NCI-H748 (cell line): ENCODE data around the gene EGFL7.
A peak's percentile ranks its signal among the peaks of the same experiment; 100 is the strongest.

Experiments used
- DNase-seq: peaks from one replicate; lab custom pipeline; 2025; ENCODE audit not compliant: unreplicated experiment; lab: John Stamatoyannopoulos, UW

EGFL7 gene

DNA sequence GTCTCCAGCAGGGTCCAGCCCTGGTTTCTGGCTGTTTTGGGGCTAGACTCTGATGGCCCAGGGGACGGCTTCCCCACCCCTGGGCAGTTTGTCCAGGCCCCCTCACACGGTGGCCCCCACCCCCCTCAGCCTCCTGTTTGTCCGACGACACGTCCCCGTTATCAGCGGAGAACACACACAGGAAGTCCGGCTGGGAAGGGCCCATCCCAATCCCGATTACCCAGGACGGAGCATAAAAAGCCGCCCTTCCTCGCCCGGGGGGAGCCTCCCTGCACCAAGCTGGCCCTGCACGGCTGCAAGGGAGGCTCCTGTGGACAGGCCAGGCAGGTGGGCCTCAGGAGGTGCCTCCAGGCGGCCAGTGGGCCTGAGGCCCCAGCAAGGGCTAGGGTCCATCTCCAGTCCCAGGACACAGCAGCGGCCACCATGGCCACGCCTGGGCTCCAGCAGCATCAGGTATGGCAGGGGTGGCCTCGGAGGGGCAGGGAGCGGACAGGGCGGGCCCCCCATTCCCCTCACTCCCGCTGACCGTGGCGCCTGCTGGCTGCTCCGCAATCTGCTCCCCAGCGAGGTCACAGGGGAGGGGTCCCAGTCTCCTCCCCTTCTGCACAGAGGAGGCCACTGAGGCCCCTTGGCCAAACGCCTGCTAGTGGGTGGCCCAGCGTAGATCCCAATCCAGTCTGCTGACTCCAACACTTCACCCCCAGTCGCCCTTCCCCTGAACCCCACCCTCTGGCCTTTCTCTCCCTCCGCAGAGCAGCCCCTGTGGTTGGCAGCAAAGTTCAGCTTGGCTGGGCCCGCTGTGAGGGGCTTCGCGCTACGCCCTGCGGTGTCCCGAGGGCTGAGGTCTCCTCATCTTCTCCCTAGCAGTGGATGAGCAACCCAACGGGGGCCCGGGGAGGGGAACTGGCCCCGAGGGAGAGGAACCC is at the start of gene EGFL7:
Gene EGFL7 (plus strand): TSS at position 261 of the 926 bp plus-strand sequence. CDS start 5,367 bp downstream, outside the sequence.
- no peak for DNase-seq

DNA sequence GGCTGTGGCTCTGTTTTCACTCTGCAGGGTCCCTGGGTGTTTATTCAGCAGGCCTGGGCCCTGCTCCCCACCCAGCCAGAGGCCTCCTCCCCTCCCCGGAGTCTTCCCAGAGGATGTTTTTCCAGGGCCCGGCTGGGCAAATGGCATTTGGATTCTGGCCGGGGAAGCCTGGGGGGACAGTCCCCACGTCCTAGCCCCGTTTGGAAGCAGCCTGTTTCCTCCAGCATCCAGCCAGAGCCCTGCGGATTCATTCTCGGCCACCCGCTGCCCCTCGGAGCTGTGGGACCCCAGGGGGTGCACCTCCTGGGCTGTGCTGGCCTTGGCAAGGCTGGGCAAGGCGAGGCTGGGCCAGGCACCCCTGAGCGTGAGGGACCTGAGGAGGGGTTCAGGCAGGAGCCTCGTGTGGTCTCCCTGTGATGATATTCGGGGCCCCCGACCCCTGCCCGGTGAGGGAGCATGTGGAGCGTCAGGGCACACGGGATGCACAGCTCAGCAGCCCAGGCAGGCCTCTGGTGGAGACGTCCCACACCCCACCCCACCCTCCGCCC is 48.8 kb upstream of the EGFL7 start:
- no peak for DNase-seq

GRCh38 chr9:136614372-136614922 is 48.3 kb upstream of the EGFL7 start:
- no peak for DNase-seq

DNA sequence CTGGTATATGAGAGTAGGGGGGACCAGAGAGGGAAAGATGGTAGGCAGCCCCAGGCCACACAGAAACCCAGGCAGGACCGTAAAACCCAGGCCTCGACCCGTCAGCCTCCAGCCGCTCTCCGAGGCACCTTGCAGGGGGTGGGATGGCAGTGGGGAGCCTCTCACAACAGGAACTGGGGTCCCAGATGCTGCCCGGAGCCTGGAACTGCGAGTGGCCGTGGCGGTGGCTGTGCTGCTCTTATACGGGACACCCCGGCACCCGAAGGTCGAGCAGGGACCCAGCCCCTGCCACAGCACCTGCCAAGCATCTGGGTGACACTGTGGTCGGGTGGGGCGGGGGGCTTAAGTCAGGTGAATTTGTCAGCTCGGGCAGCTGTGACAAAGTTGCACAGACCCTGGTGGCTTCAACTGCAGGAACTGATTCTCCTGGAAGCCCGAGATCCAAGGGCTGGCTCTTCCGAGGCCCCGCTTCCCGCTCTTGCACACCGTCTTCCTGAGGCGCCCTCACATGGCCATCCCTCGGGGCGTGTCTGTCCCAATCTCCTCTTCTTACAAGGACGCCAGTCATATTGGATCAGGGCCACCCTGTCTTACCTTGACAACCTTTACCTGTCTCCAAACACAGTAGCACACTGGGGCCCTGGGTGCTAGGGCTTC is 47.6 kb upstream of the EGFL7 start:
- DNase-seq = no peak

DNA sequence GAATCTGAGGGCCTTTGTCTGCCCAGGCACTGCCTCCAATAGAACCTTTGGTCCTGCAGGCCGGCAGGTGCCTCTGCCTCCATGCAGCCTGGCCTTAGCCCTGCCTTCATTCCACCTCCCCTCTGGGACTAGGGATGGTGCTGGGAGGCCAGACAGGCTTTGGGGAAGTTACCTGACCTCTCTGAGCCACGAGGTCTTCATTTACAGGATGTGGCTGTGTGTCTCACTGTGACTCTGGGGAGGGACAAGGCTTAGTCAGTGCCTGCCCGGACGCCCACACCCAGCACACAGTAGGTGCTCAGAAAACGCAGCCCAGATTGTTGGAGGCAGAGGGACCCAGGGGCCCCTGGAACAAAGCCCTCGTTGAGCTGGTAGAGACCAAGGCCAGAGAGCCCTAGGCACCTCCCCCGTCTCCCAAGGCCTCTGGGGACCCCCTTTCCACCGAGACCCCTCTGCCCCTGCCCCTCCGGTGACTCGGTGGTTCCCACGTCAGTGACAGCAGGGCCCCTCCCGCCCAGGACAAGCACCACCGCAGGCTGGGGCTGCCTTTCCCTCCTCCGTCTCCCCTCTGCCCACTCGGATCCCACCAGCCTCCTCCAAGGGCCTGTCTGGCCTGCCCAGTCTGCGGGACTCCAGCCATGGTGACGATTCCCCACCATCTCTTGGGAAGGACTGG is 46.9 kb upstream of the EGFL7 start:
- no peak for DNase-seq

DNA sequence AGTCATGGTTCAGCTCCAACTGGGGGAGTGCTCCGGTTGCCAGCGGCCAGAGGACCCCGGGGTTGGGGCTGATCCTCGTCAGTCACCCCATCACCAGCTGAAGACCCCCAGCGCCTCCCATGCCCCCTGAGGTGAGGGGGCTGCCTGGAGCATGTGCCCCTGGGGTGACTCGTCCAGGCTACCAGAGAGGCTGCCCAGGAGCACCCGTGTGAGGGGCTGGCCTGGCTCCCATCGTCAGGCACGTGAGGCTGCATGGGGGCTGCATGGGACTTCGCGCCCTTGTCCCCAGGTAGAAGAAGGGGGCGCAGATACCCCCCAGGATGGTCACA is 46.4 kb upstream of the EGFL7 start:
- no peak for DNase-seq

DNA sequence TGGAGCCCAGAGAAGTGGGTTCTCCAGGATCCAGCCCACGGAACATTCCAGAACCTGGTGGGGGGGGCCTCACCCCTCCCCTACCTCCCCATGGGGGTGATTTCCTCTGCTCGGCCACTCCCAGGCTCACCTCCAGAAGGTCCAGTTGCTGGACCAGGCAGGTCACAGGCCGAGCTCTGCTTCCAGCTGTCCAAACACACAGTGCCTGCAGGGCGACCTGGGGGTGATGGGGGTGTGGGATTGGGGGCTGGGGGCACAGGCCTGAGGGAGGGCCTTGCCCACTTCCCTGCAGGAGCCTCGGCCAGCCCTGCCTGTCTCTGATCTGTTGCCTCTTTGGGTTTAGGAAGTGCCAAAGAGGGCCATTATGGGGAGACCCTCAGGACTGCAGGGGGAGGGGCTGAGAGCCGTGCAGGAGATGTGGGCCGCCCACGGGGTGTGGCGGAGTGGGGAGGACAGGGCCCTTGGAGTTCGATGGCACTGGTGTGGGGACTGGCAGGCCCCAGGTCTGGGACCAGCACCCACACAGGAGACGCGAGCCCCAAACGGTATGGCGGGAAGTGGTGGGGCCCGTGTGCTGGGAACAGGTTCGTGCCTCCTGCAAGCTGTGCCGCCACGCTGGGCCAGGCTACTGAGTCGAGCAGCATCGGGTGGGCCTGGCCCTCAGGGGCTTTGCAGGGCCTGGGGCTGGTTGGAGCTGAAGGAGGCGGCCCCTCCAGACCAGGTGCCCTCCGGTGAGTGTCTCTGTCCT is 45.6 kb upstream of the EGFL7 start:
- no peak for DNase-seq

- no peak for DNase-seq
These were observed 44.8 kb upstream of the EGFL7 start for GRCh38 chr9:136617746-136618579.

DNA sequence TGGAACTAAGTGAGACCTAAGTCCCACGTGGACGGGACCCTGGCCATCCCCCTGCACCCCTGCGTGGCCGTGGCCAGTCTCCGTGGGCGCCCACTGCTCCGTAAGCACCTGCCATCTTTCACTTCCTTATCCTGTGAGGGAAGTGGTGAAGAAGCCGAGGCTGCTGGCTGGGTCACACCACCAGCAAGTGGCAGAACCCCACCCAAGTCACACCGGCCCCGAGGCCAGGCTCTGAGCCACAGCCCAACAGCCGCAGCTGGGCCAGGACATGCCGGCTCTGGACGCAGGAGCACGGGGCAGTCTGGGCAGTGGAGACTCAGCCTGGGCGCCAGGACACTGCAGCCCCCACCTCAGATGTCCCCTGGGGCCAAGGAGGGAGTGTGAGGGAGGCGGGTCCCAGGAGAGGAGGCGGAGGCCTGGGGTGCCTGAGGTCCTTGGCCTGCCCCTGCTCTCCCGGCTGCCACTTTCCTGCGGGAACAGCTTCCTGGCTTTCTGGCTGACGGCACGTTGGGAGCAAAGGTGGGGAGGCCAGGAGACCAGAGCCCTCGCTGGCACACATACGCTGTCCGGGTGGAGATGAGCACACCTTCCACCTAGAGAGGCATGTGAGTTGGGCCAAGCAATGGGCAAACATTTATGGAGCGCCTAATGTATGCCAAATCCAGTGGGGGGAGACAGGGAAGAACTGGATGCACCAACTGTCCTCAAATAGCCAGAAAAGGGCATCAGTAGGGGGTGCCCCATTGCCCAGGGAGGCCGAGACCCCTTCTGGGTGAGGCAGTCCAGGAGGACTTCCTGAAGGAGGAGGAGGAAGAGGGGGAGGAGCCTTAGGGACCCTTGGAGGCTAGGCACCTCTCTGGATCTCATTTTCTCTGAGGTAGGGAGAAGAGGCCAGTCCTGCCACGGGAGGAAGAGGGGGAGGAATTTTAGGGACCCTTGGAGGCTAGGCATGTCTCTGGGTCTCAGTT is 43.9 kb upstream of the EGFL7 start:
- no peak for DNase-seq

DNA sequence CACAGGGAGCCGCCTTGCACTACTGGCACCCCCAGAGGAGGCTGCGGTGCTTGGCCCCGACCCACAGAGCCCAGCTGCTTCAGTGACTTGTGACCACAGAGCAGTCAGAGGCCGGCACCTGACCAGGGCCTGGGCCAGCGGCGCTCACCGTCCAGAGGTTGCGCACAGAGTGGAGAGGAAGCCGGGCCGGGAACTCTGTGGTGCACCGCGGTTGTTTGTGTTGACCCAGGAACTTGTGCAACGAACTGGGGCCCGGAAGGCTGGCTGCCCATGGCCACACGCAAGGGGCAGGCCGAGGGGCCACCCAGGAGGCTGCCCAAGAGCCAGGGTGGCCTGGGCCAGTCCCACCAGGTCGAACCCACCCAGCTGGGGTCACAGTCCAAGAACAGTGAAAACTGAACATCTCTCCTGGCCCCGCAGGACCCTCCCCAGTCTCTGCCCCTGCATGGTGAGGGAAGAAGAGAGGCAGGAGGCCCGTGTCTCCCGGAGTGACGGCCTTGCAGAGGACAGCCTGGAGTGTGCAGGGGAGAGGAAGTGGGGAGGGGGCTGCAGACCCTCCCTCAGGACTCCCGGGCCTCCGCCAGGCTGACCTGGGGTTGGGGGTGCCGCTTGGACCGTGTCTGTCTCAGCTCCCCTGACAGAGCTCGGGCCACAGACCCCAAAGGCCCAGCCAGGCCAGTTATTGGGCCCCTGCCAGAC is 42.8 kb upstream of the EGFL7 start:
- DNase-seq = no peak

DNA sequence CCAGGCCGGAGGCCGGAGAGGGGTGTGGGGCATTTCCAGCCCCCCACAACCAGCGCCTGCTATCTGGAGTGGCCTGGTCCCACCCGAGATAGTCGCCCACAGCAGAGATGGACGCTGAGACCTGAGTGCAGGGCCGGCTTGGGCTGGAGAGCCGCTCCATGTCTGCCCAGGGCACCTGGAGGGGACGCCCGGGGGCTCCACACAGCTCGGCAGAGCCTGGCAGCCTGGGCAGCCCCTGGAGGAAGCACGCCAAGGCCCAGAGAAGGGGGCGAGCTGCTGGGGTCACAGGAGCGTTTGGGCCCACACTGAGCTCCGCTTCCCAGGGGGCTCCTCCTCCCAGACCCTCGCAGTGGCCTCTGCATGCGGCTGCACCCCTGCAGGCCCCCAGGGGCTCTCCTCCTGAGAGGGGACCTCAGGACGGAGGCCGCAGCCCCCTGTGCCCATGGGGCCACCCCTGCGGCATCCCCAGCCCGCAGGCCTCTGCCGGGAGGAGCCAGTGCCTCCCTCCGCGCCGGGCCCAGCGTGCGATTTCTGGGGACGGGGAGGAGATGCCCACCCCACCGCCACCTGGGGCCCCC is 42.2 kb upstream of the EGFL7 start:
- DNase-seq = no peak

DNA sequence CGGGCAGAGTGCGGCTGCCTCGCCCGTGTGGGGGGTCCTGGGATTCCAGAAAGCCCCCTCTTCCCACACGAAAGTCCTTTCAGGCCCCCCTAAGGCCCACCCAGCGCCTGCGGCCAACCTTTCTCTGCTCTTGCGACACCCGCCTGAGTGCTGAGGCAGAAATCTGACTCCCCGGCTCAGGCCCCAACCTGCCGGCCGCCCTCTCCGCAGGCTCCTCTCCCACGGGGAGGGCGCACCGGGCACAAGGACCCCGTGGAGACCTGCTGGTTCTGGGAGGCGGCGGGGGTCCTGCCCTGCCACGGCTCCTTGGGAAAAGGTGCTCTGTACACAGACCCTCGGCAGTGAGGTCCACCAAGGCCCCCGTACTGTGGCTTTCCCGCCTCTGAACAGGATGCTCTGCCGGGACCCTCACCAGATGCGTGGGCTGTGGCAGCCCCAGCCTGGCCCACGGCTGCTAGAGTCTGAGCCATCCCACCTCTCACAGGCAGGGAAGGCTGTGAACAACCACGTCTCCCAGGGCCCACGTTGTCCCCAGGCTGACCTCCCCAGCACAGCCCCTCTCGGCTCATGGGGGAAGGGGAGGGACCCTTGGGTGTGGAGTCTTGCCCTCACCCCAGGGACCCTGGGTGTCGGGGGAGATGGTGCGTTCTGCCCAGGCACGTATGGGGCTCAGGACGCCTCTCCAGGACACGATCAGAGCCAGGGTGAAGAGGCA is 41.5 kb upstream of the EGFL7 start:
- no peak for DNase-seq

DNA sequence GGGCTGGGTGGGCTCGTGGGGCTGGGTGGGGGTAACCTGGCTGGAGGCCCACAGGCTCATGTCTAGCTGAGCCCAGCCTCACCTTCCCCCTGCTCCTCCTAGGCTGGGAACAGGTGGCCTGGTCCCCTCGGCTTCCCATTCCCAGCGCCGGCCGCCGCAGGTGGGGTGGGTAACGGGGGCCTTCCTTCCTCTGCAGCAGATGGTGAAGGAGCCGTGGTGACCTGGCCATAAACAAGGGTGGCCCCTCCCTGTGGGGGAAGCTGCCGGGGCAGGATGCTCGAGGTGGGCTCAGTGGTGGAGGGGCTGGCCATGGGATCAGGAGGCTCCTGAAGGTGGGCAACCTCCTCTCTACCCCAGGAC is 41.0 kb upstream of the EGFL7 start:
- DNase-seq = no peak

- DNase-seq = no peak
These were observed 40.2 kb upstream of the EGFL7 start for GRCh38 chr9:136622538-136622948.

GRCh38 chr9:136623016-136623841 is 39.5 kb upstream of the EGFL7 start:
- no peak for DNase-seq

DNA sequence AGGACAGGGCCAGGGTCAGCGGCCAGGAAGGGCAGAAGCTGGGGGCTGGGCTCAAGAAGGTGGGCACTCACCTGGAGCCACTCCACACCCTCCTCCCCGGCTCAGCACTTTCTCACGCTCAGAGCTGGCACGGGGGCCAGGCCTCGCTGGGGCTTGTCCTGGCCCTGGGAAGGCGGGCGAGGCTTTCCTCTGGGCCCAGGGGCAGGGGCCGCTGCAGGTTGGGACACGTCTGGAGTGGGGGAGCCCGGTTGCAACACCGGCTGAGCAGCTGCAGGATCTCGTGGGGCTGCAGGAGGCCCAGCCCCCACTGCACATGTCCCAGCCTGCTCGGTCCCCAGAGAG is 38.9 kb upstream of the EGFL7 start:
- peak; percentile 28 for DNase-seq
